Vagina (tissue), 2 donors: ENCODE results near the gene HSPB6. TPM values are rescaled to one million over a fixed set of nuclear protein-coding genes. Genes with fewer than 3 reads are reported as not detected.

Source experiments
- DNase-seq, 2 donors: peaks; one replicate each; pipeline ENCODE4 v3.0.0-alpha.2; 2017; ENCODE audit errors: extremely low spot score in 2 of 2
- H3K27ac ChIP-seq: fragments of 200-600 bp; sonication (generic); one replicate; pipeline ENCODE4 v1.5.1; 2019
- H3K27me3 ChIP-seq: fragments of 200-600 bp; sonication (generic); one replicate; pipeline ENCODE4 v1.5.1; 2019
- H3K36me3 ChIP-seq, 2 donors: fragments of 200-600 bp; sonication (generic); one replicate each; pipeline ENCODE4 v1.5.1; 2017 to 2019
- H3K4me1 ChIP-seq: fragments of 200-600 bp; sonication (generic); one replicate; pipeline ENCODE4 v1.5.1; 2019
- H3K4me3 ChIP-seq, 2 donors: fragments of 200-600 bp; sonication (generic); 1 replicate in 1 of 2; 2 replicates in 1 of 2; pipeline ENCODE4 v1.5.1; 2016 to 2019
- H3K9me3 ChIP-seq: fragments of 200-600 bp; sonication (generic); one replicate; pipeline ENCODE4 v1.5.1; 2019
- POLR2A ChIP-seq, 2 donors: fragments of 450-650 bp; IDR thresholded peaks; one replicate each; pipeline ENCODE4 v1.6.1; 2017; ENCODE audit warnings: antibody characterized with exemption in 2 of 2, mild to moderate bottlenecking in 2 of 2, moderate library complexity in 2 of 2
- POLR2AphosphoS5 ChIP-seq, 2 donors: sonication (generic); formaldehyde crosslinking; IDR thresholded peaks; one replicate each; pipeline ENCODE4 v1.9.0; 2017; ENCODE audit warnings: antibody characterized with exemption in 2 of 2, mild to moderate bottlenecking in 2 of 2, low read depth in 1 of 2; ENCODE audit not compliant: insufficient read depth in 1 of 2
- intact Hi-C: fragments of 100-400 bp; cut with DNase I; formaldehyde crosslinking; loops from one replicate; pipeline ENCODE4 v1.15.1; 2023
- total RNA-seq: library from RNA; depleted of rRNA; stranded (reverse); fragments of >200 nt; gene quantifications from one replicate; pipeline ENCODE4 v1.2.3, GENCODE V29; 2016
- TF ChIP-seq, protein P1 (sequence below), 3 experiments: fragments of 450-650 bp in 2 of 3; fragments of 200-600 bp in 1 of 3; sonication (generic) in 1 of 3; IDR thresholded peaks; one replicate each; pipeline ENCODE4 v1.5.1; 2017 to 2019; ENCODE audit warnings: antibody characterized with exemption in 3 of 3, mild to moderate bottlenecking in 2 of 3, moderate library complexity in 2 of 3

HSPB6 gene
- total RNA-seq, 1 donor from 2014 or later, result 238 TPM

DNA sequence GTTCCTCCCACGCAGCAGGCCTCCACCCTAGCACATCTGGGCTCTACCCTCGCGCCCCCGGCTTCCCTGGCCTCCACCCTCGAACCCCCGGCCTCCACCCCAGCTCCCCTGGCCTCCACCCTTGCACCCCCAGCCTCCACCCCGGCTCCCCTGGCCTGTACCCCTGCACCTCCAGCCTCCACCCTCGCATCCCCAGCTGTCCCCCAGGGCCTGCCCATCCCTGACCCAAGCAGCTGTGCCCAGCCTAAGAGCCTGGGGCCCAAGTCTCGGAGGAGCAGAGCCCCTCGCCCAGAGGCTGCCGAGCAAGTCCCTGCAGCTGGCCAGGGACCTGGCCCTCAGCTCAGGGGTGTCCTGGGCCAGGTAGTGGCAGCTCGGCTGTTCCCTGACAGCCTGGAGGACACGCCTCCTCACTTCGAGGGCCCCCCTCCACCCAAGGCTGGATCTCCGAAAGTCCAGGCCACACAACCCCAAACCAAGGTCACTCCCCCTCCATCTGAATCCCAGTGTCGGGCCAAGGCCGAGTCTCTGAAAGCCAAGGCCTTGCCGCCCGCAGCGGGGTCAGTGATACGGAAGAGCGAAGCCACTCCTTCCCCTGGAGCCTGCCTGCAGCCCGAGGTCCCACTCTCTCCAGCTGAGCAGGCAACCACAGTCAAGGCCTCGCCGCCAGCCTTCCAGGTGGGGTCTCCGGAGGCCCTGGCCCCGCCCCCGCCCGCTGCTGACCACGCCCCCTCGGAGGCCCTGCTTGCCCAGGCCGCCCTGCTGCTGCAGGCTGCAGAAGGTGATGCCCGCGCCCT lies 10.7 kb upstream of the HSPB6 start:
- Histone ChIP-seq H3K4me1 (no peaks in the 10 kb centered on the region), H3K27ac (no peak overlapping the region), H3K4me3 (no peak overlapping the region), H3K36me3 (no peaks in the 10 kb centered on the region), H3K27me3 (no peaks in the 10 kb centered on the region), H3K9me3 (no peaks in the 10 kb centered on the region)
- TF ChIP-seq POLR2AphosphoS5 (IDR thresholded peaks at IDR 0.05; ENCODE audit: insufficient read depth in 1 of 2, low read depth in 1 of 2), result no peak
- TF ChIP-seq POLR2A (IDR thresholded peaks at IDR 0.05), result no peak
- TF ChIP-seq, protein P1, sequence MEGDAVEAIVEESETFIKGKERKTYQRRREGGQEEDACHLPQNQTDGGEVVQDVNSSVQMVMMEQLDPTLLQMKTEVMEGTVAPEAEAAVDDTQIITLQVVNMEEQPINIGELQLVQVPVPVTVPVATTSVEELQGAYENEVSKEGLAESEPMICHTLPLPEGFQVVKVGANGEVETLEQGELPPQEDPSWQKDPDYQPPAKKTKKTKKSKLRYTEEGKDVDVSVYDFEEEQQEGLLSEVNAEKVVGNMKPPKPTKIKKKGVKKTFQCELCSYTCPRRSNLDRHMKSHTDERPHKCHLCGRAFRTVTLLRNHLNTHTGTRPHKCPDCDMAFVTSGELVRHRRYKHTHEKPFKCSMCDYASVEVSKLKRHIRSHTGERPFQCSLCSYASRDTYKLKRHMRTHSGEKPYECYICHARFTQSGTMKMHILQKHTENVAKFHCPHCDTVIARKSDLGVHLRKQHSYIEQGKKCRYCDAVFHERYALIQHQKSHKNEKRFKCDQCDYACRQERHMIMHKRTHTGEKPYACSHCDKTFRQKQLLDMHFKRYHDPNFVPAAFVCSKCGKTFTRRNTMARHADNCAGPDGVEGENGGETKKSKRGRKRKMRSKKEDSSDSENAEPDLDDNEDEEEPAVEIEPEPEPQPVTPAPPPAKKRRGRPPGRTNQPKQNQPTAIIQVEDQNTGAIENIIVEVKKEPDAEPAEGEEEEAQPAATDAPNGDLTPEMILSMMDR (IDR thresholded peaks at IDR 0.05), result no peak
- intact Hi-C loops, result no loop called here
- DNase-seq, result no peak

GRCh38 chr19:35766571-35767104 lies 9.8 kb upstream of the HSPB6 start:
- no peak overlapping the region for H3K4me3 ChIP-seq
- H3K36me3 ChIP-seq, result no peaks in the 10 kb centered on the region
- H3K27ac ChIP-seq, result no peak overlapping the region
- no peaks in the 10 kb centered on the region for H3K27me3 ChIP-seq
- TF ChIP-seq POLR2A (IDR thresholded peaks at IDR 0.05) (no peak), POLR2AphosphoS5 (IDR thresholded peaks at IDR 0.05; ENCODE audit: insufficient read depth in 1 of 2, low read depth in 1 of 2) (no peak)
- TF ChIP-seq, protein P1 (IDR thresholded peaks at IDR 0.05), result no peak
- DNase-seq, result no peak
- no peaks in the 10 kb centered on the region for H3K4me1 ChIP-seq
- H3K9me3 ChIP-seq, result no peaks in the 10 kb centered on the region
- intact Hi-C loops, result no loop called here

DNA sequence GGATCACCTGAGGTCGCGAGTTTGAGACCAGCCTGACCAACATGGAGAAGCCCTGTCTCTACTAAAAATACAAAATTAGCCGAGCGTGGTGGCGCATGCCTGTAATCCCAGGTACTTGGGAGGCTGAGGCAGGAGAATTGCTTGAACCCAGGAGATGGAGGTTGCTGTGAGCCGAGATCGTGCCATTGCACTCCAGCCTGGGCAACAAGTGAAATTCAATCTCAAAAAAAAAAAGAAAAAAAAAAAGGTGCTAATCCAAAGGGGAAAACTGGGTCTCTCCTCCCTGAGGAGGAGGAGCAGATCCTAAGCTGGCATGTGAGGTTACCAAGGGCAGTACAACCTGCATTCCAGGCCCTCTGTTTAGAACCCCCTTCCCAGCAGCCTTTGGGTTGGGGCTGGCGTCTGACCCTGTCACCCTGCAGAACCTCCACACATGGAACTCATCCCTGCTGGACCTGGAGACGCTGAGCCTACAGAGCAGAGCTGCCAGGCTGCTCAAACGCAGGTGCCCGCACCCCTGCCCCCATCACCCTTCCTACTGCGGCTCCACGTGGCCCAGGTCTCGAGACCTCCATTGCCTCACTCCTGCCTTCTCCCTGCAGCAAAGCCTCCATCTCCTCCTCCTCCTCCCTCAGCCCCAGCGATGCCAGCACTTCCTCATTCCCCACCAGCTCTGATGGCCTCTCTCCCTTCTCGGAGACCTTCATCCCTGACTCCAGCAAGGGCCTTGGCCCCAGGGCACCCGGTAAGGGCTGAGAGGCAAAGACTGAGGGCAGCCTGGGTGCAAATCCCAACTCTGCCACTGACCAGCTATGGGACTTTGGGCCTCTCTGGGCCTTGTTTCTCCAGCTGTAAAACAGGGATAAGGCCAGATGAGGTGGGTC lies 7.8 kb upstream of the HSPB6 start:
- Histone ChIP-seq H3K4me1 (no peaks in the 10 kb centered on the region), H3K4me3 (no peak overlapping the region), H3K27ac (no peak overlapping the region), H3K9me3 (no peaks in the 10 kb centered on the region), H3K36me3 (peaks cover 0 to 4% of the 10 kb centered on the region in 2 donors), H3K27me3 (no peaks in the 10 kb centered on the region)
- intact Hi-C loops, result no loop called here
- TF ChIP-seq, protein P1 (IDR thresholded peaks at IDR 0.05), result no peak
- TF ChIP-seq POLR2AphosphoS5 (IDR thresholded peaks at IDR 0.05; ENCODE audit: insufficient read depth in 1 of 2, low read depth in 1 of 2), result no peak
- no peak for TF ChIP-seq POLR2A (IDR thresholded peaks at IDR 0.05)
- DNase-seq, result no peak

DNA sequence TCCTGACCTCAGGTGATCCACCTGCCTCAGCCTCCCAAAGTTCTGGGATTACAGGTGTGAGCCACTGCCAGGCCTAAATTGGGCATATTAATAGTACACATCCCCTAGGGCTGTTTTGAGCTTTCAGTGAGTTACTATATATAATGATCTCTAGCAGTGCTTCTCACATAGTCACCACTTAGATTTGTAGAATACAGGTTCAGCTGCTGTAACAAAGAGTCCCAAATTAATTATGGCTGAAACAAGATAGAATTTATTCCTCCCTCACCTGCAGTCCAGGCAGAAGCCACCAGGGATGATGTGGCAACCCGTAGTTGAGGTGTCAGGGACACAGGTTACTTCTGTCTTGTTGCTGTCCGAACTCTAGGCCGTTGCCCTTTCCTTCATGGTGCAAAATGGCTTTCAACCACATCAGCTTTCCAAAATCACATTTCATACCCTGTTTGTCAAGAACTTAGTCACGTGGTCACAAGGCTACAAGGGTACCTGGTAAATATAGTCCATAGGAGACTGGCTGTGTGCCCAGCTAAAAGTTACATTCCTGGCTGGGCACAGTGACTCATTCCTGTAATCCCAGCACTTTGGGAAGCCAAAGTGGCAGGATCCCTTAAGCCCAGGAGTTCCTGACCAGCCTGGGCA lies 4.0 kb upstream of the HSPB6 start:
- Histone ChIP-seq H3K36me3 (peaks cover 0 to 4% of the 10 kb centered on the region in 2 donors), H3K4me3 (no peak overlapping the region), H3K27ac (no peak overlapping the region), H3K4me1 (peaks cover 29% of the 10 kb centered on the region), H3K9me3 (no peaks in the 10 kb centered on the region), H3K27me3 (no peaks in the 10 kb centered on the region)
- TF ChIP-seq, protein P1 (IDR thresholded peaks at IDR 0.05), result no peak
- TF ChIP-seq POLR2A (IDR thresholded peaks at IDR 0.05) (no peak), POLR2AphosphoS5 (IDR thresholded peaks at IDR 0.05; ENCODE audit: insufficient read depth in 1 of 2, low read depth in 1 of 2) (no peak)
- intact Hi-C loops, result no loop called here
- DNase-seq, result no peak
